ENCODE results near the gene ZNF423. TPM values are rescaled to one million over a fixed set of nuclear protein-coding genes. Genes with fewer than 3 reads are reported as not detected.

The ZNF423 gene
- total and polyA plus RNA-seq, 7 donors = 2.3 to 30.7 (median 14.4) TPM

- H3K9me3 ChIP-seq = no peaks in the 10 kb centered on the region
- H3K4me3 ChIP-seq = no peak overlapping the region
- ATAC-seq (no peak), DNase-seq (no peak)
- whole genome bisulfite sequencing, 3 donors = 79 to 82% (median 80%) methylated on average over 5 of the region's 5 CpGs
- no peak overlapping the region for H3K27ac ChIP-seq
- H3K4me1 ChIP-seq = no peaks in the 10 kb centered on the region
- H3K36me3 ChIP-seq (ENCODE audit: insufficient read depth in 1 of 2, low read depth in 1 of 2) = peaks cover 0 to 7% of the 10 kb centered on the region in 2 donors
- TF ChIP-seq, protein P1, sequence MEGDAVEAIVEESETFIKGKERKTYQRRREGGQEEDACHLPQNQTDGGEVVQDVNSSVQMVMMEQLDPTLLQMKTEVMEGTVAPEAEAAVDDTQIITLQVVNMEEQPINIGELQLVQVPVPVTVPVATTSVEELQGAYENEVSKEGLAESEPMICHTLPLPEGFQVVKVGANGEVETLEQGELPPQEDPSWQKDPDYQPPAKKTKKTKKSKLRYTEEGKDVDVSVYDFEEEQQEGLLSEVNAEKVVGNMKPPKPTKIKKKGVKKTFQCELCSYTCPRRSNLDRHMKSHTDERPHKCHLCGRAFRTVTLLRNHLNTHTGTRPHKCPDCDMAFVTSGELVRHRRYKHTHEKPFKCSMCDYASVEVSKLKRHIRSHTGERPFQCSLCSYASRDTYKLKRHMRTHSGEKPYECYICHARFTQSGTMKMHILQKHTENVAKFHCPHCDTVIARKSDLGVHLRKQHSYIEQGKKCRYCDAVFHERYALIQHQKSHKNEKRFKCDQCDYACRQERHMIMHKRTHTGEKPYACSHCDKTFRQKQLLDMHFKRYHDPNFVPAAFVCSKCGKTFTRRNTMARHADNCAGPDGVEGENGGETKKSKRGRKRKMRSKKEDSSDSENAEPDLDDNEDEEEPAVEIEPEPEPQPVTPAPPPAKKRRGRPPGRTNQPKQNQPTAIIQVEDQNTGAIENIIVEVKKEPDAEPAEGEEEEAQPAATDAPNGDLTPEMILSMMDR (IDR thresholded peaks at IDR 0.05) = no peak
- no peaks in the 10 kb centered on the region for H3K27me3 ChIP-seq (ENCODE audit: insufficient read depth in 3 of 3, low read length in 2 of 3)
- intact Hi-C loops (cut with DNase I) = no loop called here
Measured at GRCh38 chr16:49693445-49693844, 162.5 kb downstream of the ZNF423 start.

DNA sequence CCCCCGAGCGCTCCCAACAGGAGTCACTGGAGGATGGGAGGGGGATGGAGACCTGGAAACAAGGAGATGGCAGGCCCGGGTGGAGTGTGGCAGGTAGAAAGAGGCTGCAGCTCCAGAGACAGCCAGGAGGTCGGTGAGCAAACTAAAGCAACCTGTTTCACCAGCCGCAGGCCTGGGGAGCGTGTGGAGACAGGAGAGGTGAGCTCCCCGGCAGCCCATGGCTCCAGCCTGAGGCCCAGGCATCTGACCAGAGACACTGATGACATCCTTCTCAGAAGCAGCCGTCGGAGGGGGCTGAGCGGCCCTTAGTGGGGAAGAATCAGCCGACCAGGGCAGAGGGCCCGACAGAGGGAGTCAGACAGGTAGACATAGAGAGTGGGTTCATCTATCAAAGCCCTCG is 165.1 kb downstream of the ZNF423 start:
- no peak overlapping the region for H3K4me3 ChIP-seq
- 84 to 89% (median 88%) methylated on average over 13 of the region's 13 CpGs for WGBS, 3 donors
- intact Hi-C loops (cut with DNase I) = no loop called here
- DNase-seq (no peak), ATAC-seq (no peak)
- H3K9me3 ChIP-seq = no peaks in the 10 kb centered on the region
- H3K27me3 ChIP-seq (ENCODE audit: insufficient read depth in 3 of 3, low read length in 2 of 3) = no peaks in the 10 kb centered on the region
- TF ChIP-seq, protein P1 (IDR thresholded peaks at IDR 0.05) = no peak
- H3K27ac ChIP-seq = no peak overlapping the region
- no peaks in the 10 kb centered on the region for H3K4me1 ChIP-seq
- H3K36me3 ChIP-seq (ENCODE audit: insufficient read depth in 1 of 2, low read depth in 1 of 2) = peaks cover 0 to 7% of the 10 kb centered on the region in 2 donors

DNA sequence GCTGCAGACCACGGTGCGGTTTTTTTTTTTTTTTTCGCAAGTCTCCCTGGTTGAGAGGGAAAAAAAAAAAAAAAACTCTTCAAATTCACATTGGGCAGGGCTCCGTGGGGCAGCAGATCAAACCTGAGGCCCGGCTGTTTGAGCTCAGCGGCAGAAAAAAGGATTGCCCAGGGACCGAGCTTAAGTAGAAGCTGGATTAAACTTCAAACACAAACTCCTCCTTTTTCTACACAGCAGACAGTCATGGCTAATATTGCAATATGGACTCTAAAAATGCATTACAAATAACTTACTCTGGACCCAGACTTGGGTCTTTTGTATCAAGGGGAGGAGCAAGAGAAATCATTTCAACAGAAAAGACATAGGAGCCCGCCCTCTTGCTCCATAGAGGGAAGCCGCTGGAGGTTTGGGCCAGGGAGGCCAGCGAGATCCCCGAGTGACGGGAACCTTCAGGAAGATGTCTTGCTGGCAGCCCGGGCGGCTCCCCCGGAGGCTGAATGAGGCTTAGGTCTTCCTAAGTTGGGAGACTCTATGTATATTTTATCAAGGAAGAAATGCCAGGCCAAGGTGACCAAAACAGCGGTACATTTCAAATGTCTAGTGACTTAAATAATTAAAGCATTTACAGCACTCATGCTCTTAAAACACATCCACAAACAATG is 167.7 kb downstream of the ZNF423 start:
- Histone ChIP-seq H3K4me3 (no peak overlapping the region), H3K27me3 (ENCODE audit: insufficient read depth in 3 of 3, low read length in 2 of 3) (no peaks in the 10 kb centered on the region), H3K36me3 (ENCODE audit: insufficient read depth in 1 of 2, low read depth in 1 of 2) (peaks cover 0 to 7% of the 10 kb centered on the region in 2 donors), H3K4me1 (no peaks in the 10 kb centered on the region), H3K9me3 (no peaks in the 10 kb centered on the region), H3K27ac (no peak overlapping the region)
- ATAC-seq = no peak
- TF ChIP-seq, protein P1 (IDR thresholded peaks at IDR 0.05) = no peak
- intact Hi-C loops (cut with DNase I) = no loop called here
- DNase-seq = no peak
- WGBS, 3 donors = 85 to 91% (median 86%) methylated on average over 16 of the region's 16 CpGs

- 74 to 89% (median 84%) methylated on average over 8 of the region's 8 CpGs for WGBS, 3 donors
- Histone ChIP-seq H3K4me3 (no peak overlapping the region), H3K9me3 (no peaks in the 10 kb centered on the region), H3K27me3 (ENCODE audit: insufficient read depth in 3 of 3, low read length in 2 of 3) (no peaks in the 10 kb centered on the region), H3K4me1 (no peaks in the 10 kb centered on the region), H3K36me3 (ENCODE audit: insufficient read depth in 1 of 2, low read depth in 1 of 2) (peaks cover 0 to 7% of the 10 kb centered on the region in 2 donors), H3K27ac (no peak overlapping the region)
- intact Hi-C loops (cut with DNase I) = no loop called here
- DNase-seq (no peak), ATAC-seq (no peak)
- TF ChIP-seq, protein P1 (IDR thresholded peaks at IDR 0.05) = no peak
Measured at GRCh38 chr16:49687476-49688002, 168.4 kb downstream of the ZNF423 start.

Measured in psoas muscle (tissue), 8 donors.